GM12878 (cell line): ENCODE data around the gene UBE2E3. TPM values are rescaled to one million over a fixed set of nuclear protein-coding genes. Genes with fewer than 3 reads are reported as not detected.

Source experiments
- ATAC-seq: fragments of 200-7000 bp; cut with Tn5 transposase; 3 replicates; pipeline ENCODE4 v1.9.1; 2020; ENCODE audit warnings: mild to moderate bottlenecking, moderate library complexity
- BruUV-seq: library from RNA; stranded (reverse); fragments of 400-500 nt; replicated peaks from 2 replicates; lab custom pipeline; 2021; lab: Mats Ljungman, UMichigan
- CTCF ChIA-PET: fragments of 300-600 bp; sonication (Branson Sonifier 250); formaldehyde crosslinking; extraction: SDS; loops from one replicate; lab custom pipeline; 2021; ENCODE audit warnings: inconsistent platforms; lab: Yijun Ruan, JAX
- POLR2A ChIA-PET: fragments of 350-600 bp; formaldehyde crosslinking; extraction: SDS; loops from one replicate; lab custom pipeline; 2021; ENCODE audit warnings: inconsistent platforms; lab: Charles Lee
- RAD21 ChIA-PET: fragments of 300-600 bp; sonication (Branson Sonifier 250); formaldehyde crosslinking; loops from one replicate; lab custom pipeline; 2023; ENCODE audit warnings: antibody characterized with exemption; ENCODE audit not compliant: unreplicated experiment; lab: Charles Lee
- SMC1A ChIA-PET: fragments of 300-600 bp; sonication (Branson Sonifier 250); formaldehyde crosslinking; loops from one replicate; lab custom pipeline; 2023; ENCODE audit not compliant: unreplicated experiment, uncharacterized antibody; lab: Charles Lee
- DNase-seq: peaks from one replicate; pipeline ENCODE4 v3.0.0-alpha.2; 2011; ENCODE audit warnings: low read depth, low spot score
- FAIRE-seq: peaks from 3 replicates; lab custom pipeline; 2011; peaks lifted over from hg19 to GRCh38; lab: Jason Lieb, UNC
- H2AFZ ChIP-seq: 2 replicates; pipeline ENCODE4 v1.6.0; 2011; ENCODE audit warnings: low read depth, low read length, control low read depth; ENCODE audit not compliant: control insufficient read depth
- H3K27ac ChIP-seq: 2 replicates; pipeline ENCODE4 v1.5.1; 2011; ENCODE audit warnings: control low read depth; ENCODE audit not compliant: control insufficient read depth, insufficient read depth
- H3K27me3 ChIP-seq, 2 experiments: replicated peaks in 1 of 2; 2 replicates each; pipeline versions ENCODE4 v1.6.0 to v1.6.1; 2011; ENCODE audit warnings: low read length in 1 of 2; ENCODE audit not compliant: control insufficient read depth in 2 of 2, insufficient read depth in 2 of 2
- H3K36me3 ChIP-seq, 2 experiments: 2 replicates each; pipeline ENCODE4 v1.5.1; 2011; ENCODE audit warnings: low read length in 1 of 2; ENCODE audit not compliant: control insufficient read depth in 2 of 2, insufficient read depth in 2 of 2
- H3K4me1 ChIP-seq: 2 replicates; pipeline ENCODE4 v1.6.1; 2011; ENCODE audit warnings: mild to moderate bottlenecking, low read length, moderate library complexity, mixed read lengths; ENCODE audit not compliant: control insufficient read depth, insufficient read depth
- H3K4me2 ChIP-seq: 2 replicates; pipeline ENCODE4 v1.6.0; 2011; ENCODE audit warnings: control low read depth; ENCODE audit not compliant: control insufficient read depth, insufficient read depth
- H3K4me3 ChIP-seq: fragments of 200-600 bp; sonication (generic); 2 replicates; pipeline ENCODE4 v1.5.1; 2016
- H3K79me2 ChIP-seq: 2 replicates; pipeline ENCODE4 v1.6.0; 2011; ENCODE audit warnings: low read length; ENCODE audit not compliant: control insufficient read depth, insufficient read depth
- H3K9ac ChIP-seq: 2 replicates; pipeline ENCODE4 v1.8.0; 2011; ENCODE audit warnings: low read length, control low read depth, mixed read lengths; ENCODE audit not compliant: control insufficient read depth, insufficient read depth
- H3K9me3 ChIP-seq: replicated peaks from 3 replicates; pipeline ENCODE4 v1.5.1; 2011; ENCODE audit warnings: mild to moderate bottlenecking, low read length; ENCODE audit not compliant: control insufficient read depth, insufficient read depth
- H4K20me1 ChIP-seq: 2 replicates; pipeline ENCODE4 v1.6.0; 2011; ENCODE audit not compliant: control insufficient read depth, insufficient read depth
- PKNOX1 ChIP-seq: fragments of 450-650 bp; IDR thresholded peaks from 2 replicates; pipeline ENCODE4 v1.6.1; 2016; ENCODE audit warnings: mild to moderate bottlenecking
- RCOR1 ChIP-seq: conservative IDR thresholded peaks from 2 replicates; pipeline ENCODE4 v1.6.1; 2012; ENCODE audit warnings: low read depth, low read length, improper control_type of control experiment
- RELA ChIP-seq: fragments of 450-650 bp; IDR thresholded peaks from 2 replicates; pipeline ENCODE4 v1.8.0; 2014; ENCODE audit warnings: borderline replicate concordance; ENCODE audit not compliant: partially characterized antibody
- SREBF1 ChIP-seq: IDR thresholded peaks from 2 replicates; pipeline ENCODE4 v1.6.1; 2012; ENCODE audit warnings: mild to moderate bottlenecking, low read length
- TCF12 ChIP-seq: IDR thresholded peaks from 2 replicates; pipeline ENCODE4 v1.6.1; 2011; ENCODE audit warnings: low read depth, mild to moderate bottlenecking, low read length
- WGBS: methylation state at CpG from one replicate; pipeline ENCODE4 v1.1.6; 2016; ENCODE audit warnings: low lambda C conversion rate; ENCODE audit not compliant: insufficient replicate concordance, insufficient coverage; ENCODE audit errors: missing lambda C conversion rate; 5-methylcytosine and 5-hydroxymethylcytosine counted together
- in situ Hi-C: fragments of 300-500 bp; cut with MboI; formaldehyde crosslinking; loops from 9 replicates; pipeline ENCODE4 v1.14.3; 2018; ENCODE audit warnings: mixed read lengths
- intact Hi-C: fragments of 100-400 bp; cut with micrococcal nuclease; formaldehyde crosslinking; loops from one replicate; pipeline ENCODE4 v1.14.2; 2022; ENCODE audit not compliant: unreplicated experiment
- polyA plus RNA-seq, 11 experiments: library from polyadenylated mRNA; depleted of rRNA in 4 of 11; unstranded in 6 of 11; stranded (reverse) in 5 of 11; fragments of >200 nt; fragmentation: Nextera tagmentation in 4 of 11; fragmentation: Illumina TruSeq in 1 of 11; extraction: Ambion mirVana in 4 of 11; extraction: Trizol in 1 of 11; gene quantifications; 1 replicate in 1 of 11; 2 replicates in 10 of 11; pipeline versions ENCODE4 v1.2.1 to v1.2.3, GENCODE V29; 2011 to 2016; ENCODE audit warnings: inconsistent platforms in 2 of 11, missing spikeins in 2 of 11, low read depth in 1 of 11
- total RNA-seq, 4 experiments: library from RNA; depleted of rRNA in 3 of 4; stranded (reverse); fragments of >200 nt in 3 of 4; fragmentation: Illumina TruSeq in 1 of 4; extraction: Trizol in 1 of 4; gene quantifications; 2 replicates each; pipeline versions ENCODE4 v1.2.1 to v1.2.3, GENCODE V29; 2013 to 2021

Gene UBE2E3
- total and polyA plus RNA-seq, 10 of the 15 experiments (the other 5 are each of a cell fraction or from before 2014, with no cell fraction given), result 14.9 to 50.0 (median 26.2) TPM

GRCh38 chr2:181066333-181066732, 85.9 kb downstream of the UBE2E3 start:
- no peak for DNase-seq
- WGBS, result 93% methylated on average over 1 of the region's 1 CpG

More at GRCh38 chr2:181066333-181066732, 85.9 kb downstream of the UBE2E3 start:
- Histone ChIP-seq H3K4me2 (no peak overlapping the region), H2AFZ (no peak overlapping the region), H3K9ac (no peak overlapping the region), H3K27ac (no peak overlapping the region), H3K4me3 (no peak overlapping the region), H3K27me3 (no peaks in the 10 kb centered on the region), H3K79me2 (no peaks in the 10 kb centered on the region), H4K20me1 (no peaks in the 10 kb centered on the region)
- POLR2A ChIA-PET, result no interaction called here
- no TSS peak for BruUV-seq
- intact Hi-C loops, result no loop called here
- TF ChIP-seq RELA (no peak), PKNOX1 (no peak), SREBF1 (no peak), TCF12 (no peak), RCOR1 (no peak)
- TF ChIP-seq, all 136 proteins: peak for 0
- H3K9me3 ChIP-seq, result no peaks in the 10 kb centered on the region
- ChIA-PET CTCF (interaction anchor here (0.9 kb wide), 1 partner anchor 943 kb away, joined by 3 read pairs; no protein-coding TSS in a partner anchor), SMC1A (interaction anchor here (1.0 to 1.3 kb wide), 3 partner anchors 8 to 677 kb away, joined by 3 to 4 read pairs (median 4); no protein-coding TSS in a partner anchor), RAD21 (no interaction called here)
- FAIRE-seq (no peak), ATAC-seq (no peak)
- H3K4me1 ChIP-seq, result no peaks in the 10 kb centered on the region
- in situ Hi-C loops, result loop anchor here (25.0 kb wide), 1 partner anchor 429 kb away; no protein-coding TSS in a partner anchor
- no peaks in the 10 kb centered on the region for H3K36me3 ChIP-seq
